Effector memory CD4-positive, alpha-beta T cell (primary cell): ENCODE data around the gene CLASRP.

Experiments used
- DNase-seq, 3 donors: peaks; one replicate each; pipeline ENCODE4 v3.0.0-alpha.2; 2020
- H3K27ac ChIP-seq: 2 replicates; pipeline ENCODE4 v1.7.0; 2013; ENCODE audit warnings: mild to moderate bottlenecking, low read length, moderate library complexity; ENCODE audit not compliant: insufficient read depth, poor library complexity, severe bottlenecking
- H3K27me3 ChIP-seq: replicated peaks from 2 replicates; pipeline ENCODE4 v1.7.0; 2013; ENCODE audit warnings: mild to moderate bottlenecking, low read length; ENCODE audit not compliant: insufficient read depth, control insufficient read depth, poor library complexity, severe bottlenecking
- H3K36me3 ChIP-seq: 2 replicates; pipeline ENCODE4 v1.7.0; 2013; ENCODE audit warnings: mild to moderate bottlenecking, low read length, moderate library complexity; ENCODE audit not compliant: control insufficient read depth, insufficient read depth
- H3K4me1 ChIP-seq: 2 replicates; pipeline ENCODE4 v1.7.0; 2013; ENCODE audit warnings: low read length, mild to moderate bottlenecking; ENCODE audit not compliant: control insufficient read depth, insufficient read depth, poor library complexity, severe bottlenecking
- H3K4me3 ChIP-seq: 2 replicates; pipeline ENCODE4 v1.7.0; 2013; ENCODE audit warnings: low read length, low read depth, mild to moderate bottlenecking; ENCODE audit not compliant: insufficient read depth, poor library complexity, severe bottlenecking
- H3K9me3 ChIP-seq: 2 replicates; pipeline ENCODE4 v1.7.0; 2013; ENCODE audit warnings: mild to moderate bottlenecking, low read length, moderate library complexity; ENCODE audit not compliant: control insufficient read depth

Gene CLASRP

DNA sequence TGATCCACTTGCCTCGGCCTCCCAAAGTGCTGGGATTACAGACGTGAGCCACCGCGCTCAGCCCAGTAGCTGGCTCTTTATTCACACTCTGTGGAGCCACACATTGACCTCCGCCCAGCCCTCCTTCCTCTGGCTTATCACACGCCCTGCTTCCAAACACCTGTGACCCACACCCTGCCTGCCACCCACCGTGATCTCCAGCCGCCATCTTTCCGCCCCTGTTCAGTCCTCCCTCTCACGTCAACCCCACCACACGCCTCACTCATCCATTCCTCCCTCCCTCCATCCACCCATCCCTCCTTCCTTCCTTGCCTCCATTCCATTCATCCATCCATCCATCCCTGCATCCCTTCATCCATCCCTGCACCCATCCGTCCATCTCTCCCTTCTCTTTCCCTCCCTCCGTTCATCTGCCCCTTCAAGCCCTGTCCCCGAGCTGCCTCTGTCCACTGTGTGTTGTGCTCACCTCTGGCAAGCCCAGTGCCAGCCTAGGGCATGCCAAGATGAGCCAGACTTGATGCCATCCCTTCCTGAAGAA, 19.8 kb downstream of the CLASRP start:
- no peak overlapping the region for H3K27ac ChIP-seq
- DNase-seq, result no peak
- no peaks in the 10 kb centered on the region for H3K4me1 ChIP-seq
- no peaks in the 10 kb centered on the region for H3K27me3 ChIP-seq
- H3K9me3 ChIP-seq, result no peaks in the 10 kb centered on the region
- H3K36me3 ChIP-seq, result peaks cover 85% of the 10 kb centered on the region
- no peak overlapping the region for H3K4me3 ChIP-seq

DNA sequence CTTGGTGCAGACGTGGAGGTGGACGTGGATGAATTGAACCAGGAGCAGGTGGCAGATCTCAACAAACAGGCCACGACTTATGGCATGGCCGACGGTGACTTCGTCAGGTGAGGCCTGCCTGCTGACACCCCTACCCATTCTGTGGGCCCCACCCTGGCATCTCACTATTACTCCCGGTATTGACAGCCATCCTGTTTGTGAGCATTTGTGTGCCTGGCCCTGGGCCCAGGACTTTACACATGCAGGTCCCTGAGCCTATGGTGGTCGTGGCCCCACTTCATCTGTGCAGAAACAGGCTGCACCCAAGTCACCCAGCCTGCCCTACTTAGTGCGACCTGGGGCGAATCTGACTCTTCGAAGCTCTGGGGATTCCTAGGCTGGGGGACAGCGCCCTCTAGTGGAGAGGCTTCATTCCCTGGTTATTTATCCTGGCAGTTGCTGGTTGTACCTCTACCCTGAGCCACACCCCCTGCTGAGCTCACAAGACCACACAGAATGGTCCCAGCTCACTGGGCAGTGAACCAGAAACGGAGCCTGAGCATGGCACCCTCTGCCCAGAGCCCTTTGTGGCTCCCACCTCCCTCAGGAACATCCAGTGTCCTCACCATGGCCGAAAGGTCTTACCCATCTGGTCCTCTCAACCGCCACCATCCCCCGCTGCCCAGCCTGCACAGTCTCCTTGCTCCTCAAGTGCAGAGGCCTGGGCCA, 20.6 kb downstream of the CLASRP start:
- H3K36me3 ChIP-seq, result peaks cover 85% of the 10 kb centered on the region
- no peak overlapping the region for H3K4me3 ChIP-seq
- H3K27me3 ChIP-seq, result no peaks in the 10 kb centered on the region
- no peaks in the 10 kb centered on the region for H3K4me1 ChIP-seq
- no peaks in the 10 kb centered on the region for H3K9me3 ChIP-seq
- peak; percentile 61 to 77 (median 67) for DNase-seq
- no peak overlapping the region for H3K27ac ChIP-seq

DNA sequence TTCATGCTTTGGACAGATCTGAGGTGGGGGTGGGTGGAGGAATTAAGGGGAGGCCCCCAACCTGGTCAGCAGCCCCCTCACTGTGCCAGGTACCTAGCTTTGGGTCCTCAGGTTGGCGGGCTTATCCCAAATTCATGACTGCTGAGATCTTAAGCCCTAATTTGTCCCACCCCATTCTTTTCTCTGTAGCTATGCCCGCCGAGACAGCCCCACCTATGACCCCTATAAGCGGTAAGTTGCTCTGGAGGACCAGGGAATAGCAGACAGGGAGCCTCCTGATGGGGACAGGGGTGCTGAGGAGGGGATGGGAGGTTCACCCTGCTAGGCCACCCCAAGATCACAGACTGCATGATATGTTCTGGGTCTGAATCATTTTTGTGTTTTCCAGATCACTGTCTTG, 23.1 kb downstream of the CLASRP start:
- DNase-seq, result no peak
- H3K4me1 ChIP-seq, result no peaks in the 10 kb centered on the region
- no peak overlapping the region for H3K27ac ChIP-seq
- H3K27me3 ChIP-seq, result no peaks in the 10 kb centered on the region
- H3K36me3 ChIP-seq, result peaks cover 78% of the 10 kb centered on the region
- H3K4me3 ChIP-seq, result no peak overlapping the region
- H3K9me3 ChIP-seq, result no peaks in the 10 kb centered on the region

GRCh38 chr19:45063851-45064801, 25.3 kb downstream of the CLASRP start:
- Histone ChIP-seq H3K27me3 (no peaks in the 10 kb centered on the region), H3K27ac (no peak overlapping the region), H3K4me1 (no peaks in the 10 kb centered on the region), H3K4me3 (no peak overlapping the region), H3K9me3 (no peaks in the 10 kb centered on the region), H3K36me3 (peaks cover 77% of the 10 kb centered on the region)
- no peak for DNase-seq

DNA sequence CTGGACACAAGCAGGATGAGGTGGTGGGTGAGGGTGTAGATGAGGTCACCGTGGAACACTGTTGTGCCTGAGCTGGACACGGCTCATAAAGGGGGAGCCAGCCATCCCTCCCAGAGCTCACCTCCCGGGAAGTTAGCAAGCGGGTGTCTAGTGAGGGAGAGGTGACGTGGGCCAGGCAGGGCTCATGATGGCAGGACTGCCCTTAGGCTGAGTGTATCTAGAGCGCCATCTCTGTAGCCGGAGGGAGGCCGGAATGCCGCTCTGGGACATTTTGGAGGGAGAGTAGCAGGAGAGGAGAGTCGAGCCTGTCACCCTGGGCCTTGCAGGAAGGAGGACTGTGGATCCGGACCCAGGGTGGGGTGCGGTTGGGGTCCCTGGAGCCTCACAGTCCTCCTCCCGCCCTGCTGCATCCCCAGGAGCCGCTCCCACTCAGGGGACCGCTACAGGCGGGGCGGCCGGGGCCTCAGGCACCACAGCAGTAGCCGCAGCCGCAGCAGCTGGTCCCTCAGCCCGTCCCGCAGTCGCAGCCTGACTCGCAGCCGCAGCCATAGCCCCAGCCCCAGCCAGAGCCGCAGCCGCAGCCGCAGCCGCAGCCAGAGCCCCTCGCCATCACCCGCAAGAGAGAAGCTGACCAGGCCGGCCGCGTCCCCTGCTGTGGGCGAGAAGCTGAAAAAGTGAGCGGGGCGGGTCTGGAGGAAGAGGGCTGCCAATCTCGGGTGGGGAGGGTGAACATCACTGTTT, 28.2 kb downstream of the CLASRP start:
- Histone ChIP-seq H3K27me3 (no peaks in the 10 kb centered on the region), H3K4me3 (no peak overlapping the region), H3K36me3 (peaks cover 78% of the 10 kb centered on the region), H3K27ac (no peak overlapping the region), H3K9me3 (no peaks in the 10 kb centered on the region), H3K4me1 (no peaks in the 10 kb centered on the region)
- DNase-seq, result no peak

DNA sequence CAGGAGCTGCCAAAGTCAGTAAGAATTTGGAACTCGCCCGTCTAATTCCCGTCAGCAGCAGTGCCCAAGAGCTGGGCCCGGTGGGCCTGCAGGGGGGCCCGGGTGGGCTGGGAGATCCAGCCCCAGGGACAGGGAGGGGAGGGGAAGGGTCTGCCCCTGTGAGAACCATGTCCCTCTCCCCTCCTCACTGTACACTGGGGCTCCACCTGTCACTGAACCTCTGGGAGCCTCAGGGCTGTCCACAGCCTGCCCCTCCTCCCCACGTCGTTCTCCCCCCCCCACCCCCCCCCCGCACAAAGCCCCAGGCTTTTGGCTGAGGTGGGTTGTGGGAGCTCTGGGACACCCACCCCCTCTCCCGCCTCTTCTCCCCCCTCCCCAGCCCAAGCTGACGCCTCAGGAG, 29.2 kb downstream of the CLASRP start:
- Histone ChIP-seq H3K27ac (no peak overlapping the region), H3K9me3 (no peaks in the 10 kb centered on the region), H3K27me3 (no peaks in the 10 kb centered on the region), H3K4me1 (no peaks in the 10 kb centered on the region), H3K4me3 (no peak overlapping the region), H3K36me3 (peaks cover 73% of the 10 kb centered on the region)
- DNase-seq, result no peak

DNA sequence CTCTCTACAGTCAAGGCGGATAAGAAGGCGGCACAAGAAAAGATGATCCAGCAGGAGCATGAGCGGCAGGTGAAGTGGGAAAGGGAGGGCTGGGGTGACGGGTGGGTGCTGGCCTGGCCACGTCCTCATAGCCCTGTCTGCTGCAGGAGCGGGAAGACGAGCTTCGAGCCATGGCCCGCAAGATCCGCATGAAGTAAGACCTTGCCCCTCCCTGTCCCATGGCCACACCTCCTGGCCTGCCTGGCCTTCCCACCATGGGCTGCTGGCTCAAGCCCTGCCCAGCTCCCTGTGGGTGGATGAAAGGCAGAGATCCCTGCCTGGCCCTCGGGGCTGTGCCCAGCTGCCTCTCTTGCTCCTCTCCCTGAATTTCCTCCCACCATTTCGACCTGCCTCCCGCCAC, 30.2 kb downstream of the CLASRP start:
- H3K9me3 ChIP-seq, result no peaks in the 10 kb centered on the region
- peaks cover 67% of the 10 kb centered on the region for H3K36me3 ChIP-seq
- no peaks in the 10 kb centered on the region for H3K27me3 ChIP-seq
- no peak overlapping the region for H3K4me3 ChIP-seq
- no peaks in the 10 kb centered on the region for H3K4me1 ChIP-seq
- H3K27ac ChIP-seq, result no peak overlapping the region
- no peak for DNase-seq

DNA sequence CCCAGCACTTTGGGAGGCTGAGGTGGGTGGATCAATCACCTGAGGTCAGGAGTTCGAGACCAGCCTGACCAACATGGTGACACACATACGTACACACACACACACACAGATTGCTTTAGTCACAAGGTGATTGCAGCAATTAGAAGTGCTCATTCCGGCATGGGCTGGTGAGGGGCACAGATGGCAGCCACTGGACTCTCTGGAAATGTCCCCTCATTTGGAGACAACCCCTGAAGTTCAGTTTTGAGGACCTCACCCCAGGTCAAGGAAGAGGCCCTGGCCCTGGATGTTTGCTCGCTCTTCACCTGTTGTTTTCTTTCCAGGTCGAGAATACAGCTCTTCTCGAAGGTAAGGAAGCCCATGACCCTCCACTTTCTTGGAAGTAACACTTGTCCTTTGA, 31.4 kb downstream of the CLASRP start:
- H3K27ac ChIP-seq, result no peak overlapping the region
- no peaks in the 10 kb centered on the region for H3K27me3 ChIP-seq
- no peaks in the 10 kb centered on the region for H3K9me3 ChIP-seq
- no peak overlapping the region for H3K4me3 ChIP-seq
- peaks cover 58% of the 10 kb centered on the region for H3K36me3 ChIP-seq
- H3K4me1 ChIP-seq, result no peaks in the 10 kb centered on the region
- DNase-seq, result no peak

- no peaks in the 10 kb centered on the region for H3K9me3 ChIP-seq
- peaks cover 50% of the 10 kb centered on the region for H3K36me3 ChIP-seq
- DNase-seq, result no peak
- H3K27me3 ChIP-seq, result no peaks in the 10 kb centered on the region
- no peak overlapping the region for H3K4me3 ChIP-seq
- peaks cover 6% of the 10 kb centered on the region for H3K4me1 ChIP-seq
- H3K27ac ChIP-seq, result no peak overlapping the region
These were observed 32.2 kb downstream of the CLASRP start for GRCh38 chr19:45070861-45071544.
